H1 (cell line): Measurements from ENCODE around the gene RSPO1. TPM values are rescaled to one million over a fixed set of nuclear protein-coding genes. Genes with fewer than 3 reads are reported as not detected.

ENCODE experiments used
- CTCF ChIA-PET: fragments of 300-600 bp; sonication (Branson Sonifier 250); formaldehyde crosslinking; loops from one replicate; lab custom pipeline; 2021; ENCODE audit not compliant: partially characterized antibody; lab: Charles Lee
- POLR2A ChIA-PET: fragments of 300-600 bp; sonication (Branson Sonifier 250); formaldehyde crosslinking; loops from one replicate; lab custom pipeline; 2021; ENCODE audit warnings: inconsistent platforms; ENCODE audit not compliant: partially characterized antibody; lab: Charles Lee
- DNase-seq, 2 experiments: peaks; one replicate each; pipeline versions ENCODE4 v3.0.0 to v3.0.0-alpha.2; 2010 to 2022; ENCODE audit warnings: low spot score in 2 of 2, low read depth in 1 of 2, mixed read lengths in 1 of 2
- FAIRE-seq: peaks from 2 replicates; lab custom pipeline; 2011; peaks lifted over from hg19 to GRCh38; lab: Jason Lieb, UNC
- H2AFZ ChIP-seq: 2 replicates; pipeline ENCODE4 v1.8.1; 2012; ENCODE audit warnings: low read length, inconsistent platforms
- H2AK5ac ChIP-seq: 2 replicates; pipeline ENCODE4 v1.6.1; 2013; ENCODE audit warnings: low read depth, low read length
- H2BK120ac ChIP-seq: replicated peaks from 2 replicates; pipeline ENCODE3; 2013; ENCODE audit warnings: low read depth, low read length, inconsistent platforms
- H2BK12ac ChIP-seq: 2 replicates; pipeline ENCODE4 v1.6.1; 2013; ENCODE audit warnings: low read depth, low read length
- H2BK15ac ChIP-seq: 2 replicates; pipeline ENCODE4 v1.6.1; 2013; ENCODE audit warnings: low read length
- H2BK20ac ChIP-seq: 2 replicates; pipeline ENCODE4 v1.6.1; 2013; ENCODE audit warnings: low read length
- H2BK5ac ChIP-seq: 2 replicates; pipeline ENCODE4 v1.6.1; 2013; ENCODE audit warnings: low read depth, low read length
- H3K14ac ChIP-seq: 2 replicates; pipeline ENCODE4 v1.6.1; 2013; ENCODE audit warnings: inconsistent platforms; ENCODE audit not compliant: insufficient read length
- H3K18ac ChIP-seq: 2 replicates; pipeline ENCODE4 v1.6.1; 2013; ENCODE audit warnings: low read length; ENCODE audit errors: extremely low read depth
- H3K23ac ChIP-seq: 2 replicates; pipeline ENCODE4 v1.6.1; 2013; ENCODE audit warnings: inconsistent platforms; ENCODE audit not compliant: insufficient read length
- H3K23me2 ChIP-seq: 2 replicates; pipeline ENCODE4 v1.6.1; 2013; ENCODE audit warnings: low read depth, low read length
- H3K27ac ChIP-seq: 2 replicates; pipeline ENCODE4 v1.6.1; 2011; ENCODE audit warnings: low read depth, low read length, inconsistent platforms
- H3K27me3 ChIP-seq, 4 experiments: replicated peaks in 1 of 4; 1 replicate in 1 of 4; 2 replicates in 3 of 4; pipeline versions ENCODE4 v1.6.1 to v1.8.1; 2011 to 2013; ENCODE audit warnings: low read length in 3 of 4, mild to moderate bottlenecking in 3 of 4, inconsistent platforms in 2 of 4, mixed read lengths in 2 of 4, moderate library complexity in 1 of 4; ENCODE audit not compliant: control insufficient read depth in 3 of 4, insufficient read depth in 3 of 4; ENCODE audit errors: extremely low read depth in 1 of 4
- H3K36me3 ChIP-seq, 4 experiments: 2 replicates each; pipeline versions ENCODE4 v1.6.1 to v1.8.1; 2011 to 2013; ENCODE audit warnings: mild to moderate bottlenecking in 4 of 4, low read length in 3 of 4, moderate library complexity in 2 of 4, control low read depth in 1 of 4, inconsistent platforms in 1 of 4; ENCODE audit not compliant: insufficient read depth in 4 of 4, control insufficient read depth in 2 of 4
- H3K4ac ChIP-seq: replicated peaks from 2 replicates; pipeline ENCODE3; 2013; ENCODE audit warnings: low read length, low read depth, mixed read lengths, inconsistent platforms; ENCODE audit not compliant: insufficient read length
- H3K4me1 ChIP-seq, 4 experiments: replicated peaks in 1 of 4; 1 replicate in 1 of 4; 2 replicates in 3 of 4; pipeline versions ENCODE4 v1.6.1 to v1.8.1; 2011 to 2013; ENCODE audit warnings: low read length in 3 of 4, inconsistent platforms in 2 of 4, mixed read lengths in 1 of 4; ENCODE audit not compliant: insufficient read depth in 4 of 4, control insufficient read depth in 3 of 4
- H3K4me2 ChIP-seq, 2 experiments: 2 replicates each; pipeline versions ENCODE4 v1.6.1 to v1.8.1; 2011 to 2013; ENCODE audit warnings: low read depth in 2 of 2, low read length in 2 of 2, control low read depth in 1 of 2, inconsistent platforms in 1 of 2, mild to moderate bottlenecking in 1 of 2; ENCODE audit not compliant: insufficient read depth in 1 of 2
- H3K4me3 ChIP-seq, 4 experiments: fragments of 200-600, 300-600 bp in 1 of 4; sonication (generic), shearing (Covaris generic), sonication (Bioruptor Twin) in 1 of 4; 2 replicates each; pipeline versions ENCODE4 v1.5.1 to v1.8.1; 2011 to 2016; ENCODE audit warnings: low read length in 4 of 4, low read depth in 3 of 4, control low read depth in 2 of 4, inconsistent platforms in 2 of 4, mild to moderate bottlenecking in 2 of 4, mixed read lengths in 1 of 4, moderate library complexity in 1 of 4; ENCODE audit not compliant: insufficient read depth in 2 of 4; ENCODE audit errors: extremely low read depth in 1 of 4
- H3K56ac ChIP-seq: replicated peaks from 2 replicates; pipeline ENCODE3; 2013; ENCODE audit warnings: low read depth, mild to moderate bottlenecking, mixed read lengths, low read length, inconsistent platforms; ENCODE audit not compliant: insufficient read length
- H3K79me1 ChIP-seq: 2 replicates; pipeline ENCODE4 v1.6.1; 2013; ENCODE audit warnings: low read depth, low read length, control low read depth
- H3K79me2 ChIP-seq, 2 experiments: 2 replicates each; pipeline versions ENCODE4 v1.6.1 to v1.8.1; 2012 to 2013; ENCODE audit warnings: low read length in 2 of 2, mild to moderate bottlenecking in 2 of 2, inconsistent platforms in 1 of 2; ENCODE audit not compliant: insufficient read depth in 2 of 2, control insufficient read depth in 1 of 2
- H3K9ac ChIP-seq, 4 experiments: replicated peaks in 1 of 4; 1 replicate in 1 of 4; 2 replicates in 3 of 4; pipeline versions ENCODE4 v1.6.1 to v1.8.1; 2011 to 2013; ENCODE audit warnings: low read depth in 3 of 4, low read length in 3 of 4, control low read depth in 2 of 4, mild to moderate bottlenecking in 2 of 4, moderate library complexity in 2 of 4, inconsistent platforms in 1 of 4; ENCODE audit errors: extremely low read depth in 1 of 4
- H3K9me3 ChIP-seq, 2 experiments: 2 replicates each; pipeline versions ENCODE4 v1.6.1 to v1.8.1; 2012 to 2013; ENCODE audit warnings: mild to moderate bottlenecking in 2 of 2, moderate library complexity in 2 of 2, control low read depth in 1 of 2, inconsistent platforms in 1 of 2, low read depth in 1 of 2, low read length in 1 of 2, mixed read lengths in 1 of 2; ENCODE audit not compliant: insufficient read depth in 2 of 2
- H4K20me1 ChIP-seq, 2 experiments: replicated peaks in 1 of 2; 2 replicates each; pipeline versions ENCODE3 to v1.8.1; 2011 to 2013; ENCODE audit warnings: inconsistent platforms in 2 of 2, low read length in 2 of 2, mild to moderate bottlenecking in 1 of 2; ENCODE audit not compliant: insufficient read depth in 2 of 2, control insufficient read depth in 1 of 2
- H4K5ac ChIP-seq: 2 replicates; pipeline ENCODE4 v1.6.1; 2013; ENCODE audit warnings: low read length, low read depth, mixed read lengths, inconsistent platforms; ENCODE audit not compliant: insufficient read length
- H4K8ac ChIP-seq: 2 replicates; pipeline ENCODE4 v1.8.0; 2013; ENCODE audit warnings: mild to moderate bottlenecking, moderate library complexity, low read length, inconsistent platforms; ENCODE audit not compliant: insufficient read depth; ENCODE audit errors: extremely low read depth
- H4K91ac ChIP-seq: replicated peaks from 2 replicates; pipeline ENCODE3; 2013; ENCODE audit warnings: low read length, mixed read lengths, inconsistent platforms; ENCODE audit not compliant: insufficient read length
- CREB1 ChIP-seq: IDR thresholded peaks from 2 replicates; pipeline ENCODE4 v1.6.1; 2012; ENCODE audit warnings: inconsistent platforms
- FOSL1 ChIP-seq: IDR thresholded peaks from 2 replicates; pipeline ENCODE4 v1.6.1; 2011; ENCODE audit warnings: mild to moderate bottlenecking, low read depth, low read length, moderate library complexity; ENCODE audit not compliant: insufficient read depth
- GTF2F1 ChIP-seq: IDR thresholded peaks from 2 replicates; pipeline ENCODE4 v1.6.1; 2012; ENCODE audit warnings: low read depth, low read length, improper control_type of control experiment, borderline replicate concordance
- KDM4A ChIP-seq: IDR thresholded peaks from one replicate; pipeline ENCODE4 v1.7.1; 2012; ENCODE audit warnings: low read depth, mild to moderate bottlenecking, moderate library complexity, low read length, inconsistent platforms; ENCODE audit not compliant: severe bottlenecking
- KDM5A ChIP-seq: fragments of 200-600 bp; IDR thresholded peaks from 2 replicates; pipeline ENCODE4 v1.7.1; 2012; ENCODE audit warnings: mild to moderate bottlenecking, low read length, inconsistent platforms, mixed read lengths
- MAFK ChIP-seq: IDR thresholded peaks from 2 replicates; pipeline ENCODE4 v1.6.1; 2012; ENCODE audit warnings: low read depth, mild to moderate bottlenecking, improper control_type of control experiment, low read length
- POLR2A ChIP-seq, 2 experiments: IDR thresholded peaks; 1 replicate in 1 of 2; 2 replicates in 1 of 2; pipeline ENCODE4 v1.6.1; 2011; ENCODE audit warnings: low read depth in 2 of 2, low read length in 2 of 2, mild to moderate bottlenecking in 2 of 2; ENCODE audit errors: control extremely low read depth in 1 of 2
- POU5F1 ChIP-seq: IDR thresholded peaks from 2 replicates; pipeline ENCODE4 v1.6.1; 2011; ENCODE audit warnings: low read depth, mild to moderate bottlenecking, low read length, moderate library complexity
- RAD21 ChIP-seq, 2 experiments: IDR thresholded peaks in 1 of 2; conservative IDR thresholded peaks in 1 of 2; 2 replicates each; pipeline ENCODE4 v1.6.1; 2011; ENCODE audit warnings: low read depth in 2 of 2, low read length in 2 of 2, improper control_type of control experiment in 1 of 2, inconsistent platforms in 1 of 2, mild to moderate bottlenecking in 1 of 2, moderate library complexity in 1 of 2
- RNF2 ChIP-seq: fragments of 200-900, 300-1000 bp; sonication (generic); IDR thresholded peaks from 2 replicates; pipeline ENCODE4 v1.7.1; 2016; ENCODE audit warnings: borderline replicate concordance, low read depth, mild to moderate bottlenecking, antibody characterized with exemption, low read length; ENCODE audit not compliant: poor library complexity, severe bottlenecking; ENCODE audit errors: missing control alignments
- RXRA ChIP-seq: IDR thresholded peaks from 2 replicates; pipeline ENCODE4 v1.6.1; 2011; ENCODE audit warnings: low read depth, mild to moderate bottlenecking, low read length, moderate library complexity; ENCODE audit not compliant: insufficient read depth
- SP1 ChIP-seq: IDR thresholded peaks from 2 replicates; pipeline ENCODE4 v1.6.1; 2011; ENCODE audit warnings: low read depth, low read length
- TBP ChIP-seq: IDR thresholded peaks from 2 replicates; pipeline ENCODE4 v1.6.1; 2011; ENCODE audit warnings: low read depth, low read length, improper control_type of control experiment
- TEAD4 ChIP-seq: IDR thresholded peaks from 2 replicates; pipeline ENCODE4 v1.6.1; 2012; ENCODE audit warnings: low read depth, low read length, inconsistent platforms, mixed read lengths
- WGBS, 2 experiments: shearing (Covaris generic) in 1 of 2; methylation state at CpG; one replicate each; pipeline versions ENCODE4 v1.1.6 to v1.1.7; 2013 to 2015; ENCODE audit warnings: low lambda C conversion rate in 2 of 2, mixed read lengths in 2 of 2, inconsistent platforms in 1 of 2, low coverage in 1 of 2, missing lambda C conversion rate in 1 of 2; ENCODE audit not compliant: insufficient replicate concordance in 2 of 2, insufficient coverage in 1 of 2, insufficient read length in 1 of 2; ENCODE audit errors: extremely low coverage in 1 of 2, missing lambda C conversion rate in 1 of 2; 5-methylcytosine and 5-hydroxymethylcytosine counted together
- polyA plus RNA-seq, 7 experiments: library from polyadenylated mRNA; depleted of rRNA in 3 of 7; stranded (reverse) in 5 of 7; unstranded in 2 of 7; fragments of >200 nt in 5 of 7; fragments of 200-250 nt in 2 of 7; gene quantifications; 1 replicate in 5 of 7; 2 replicates in 1 of 7; 4 replicates in 1 of 7; pipeline versions ENCODE4 v1.2.1 to v1.2.3, GENCODE V29; 2011 to 2013; ENCODE audit warnings: missing spikeins in 2 of 7, mixed read lengths in 2 of 7
- total RNA-seq: library from RNA; stranded (reverse); fragmentation: NEBNext Ultra II Directional; extraction: Animal tissue kit (Norgen Biotek cat#: 25700); gene quantifications from 2 replicates; pipeline ENCODE4 v1.2.1, GENCODE V29; 2021
- TF ChIP-seq, protein P1 (sequence below): IDR thresholded peaks from 2 replicates; pipeline ENCODE4 v1.6.1; 2012; ENCODE audit warnings: inconsistent platforms

The RSPO1 gene
- total and polyA plus RNA-seq, 2 of the 8 experiments (the other 6 are each of a cell fraction or from before 2014, with no cell fraction given) = 0.39 TPM; not detected in 1

GRCh38 chr1:37656026-37656425 is 21.3 kb upstream of the RSPO1 start:
- H3K23me2 ChIP-seq = no peaks in the 10 kb centered on the region; the same call in 1 of the 2 replicates
- peaks cover 0 to 11% (median 7%) of the 10 kb centered on the region in 4 experiments; a peak in 6 of 7 replicates for H3K4me1 ChIP-seq
- H4K91ac ChIP-seq = no peak overlapping the region
- no peak overlapping the region for H4K5ac ChIP-seq
- no peaks in the 10 kb centered on the region for H3K79me2 ChIP-seq
- CTCF ChIA-PET = interaction anchor here (0.6 to 2.3 kb wide), 10 partner anchors 8 to 1637 kb away, joined by 3 to 10 read pairs (median 3); no protein-coding TSS in a partner anchor
- no peak overlapping the region for H3K18ac ChIP-seq
- H2BK5ac ChIP-seq = no peak overlapping the region
- no peak for FAIRE-seq
- no peak overlapping the region for H2BK12ac ChIP-seq
- no peak overlapping the region for H3K4me2 ChIP-seq
- no peak overlapping the region for H2BK15ac ChIP-seq
- no peak overlapping the region for H3K4me3 ChIP-seq
- H4K8ac ChIP-seq = no peak overlapping the region
- H2BK120ac ChIP-seq = no peak overlapping the region
- H2AK5ac ChIP-seq = no peak overlapping the region
- H3K27me3 ChIP-seq = peaks cover 0 to 3% (median 3%) of the 10 kb centered on the region in 4 experiments; a peak in 3 of 7 replicates
- H3K36me3 ChIP-seq = no peaks in the 10 kb centered on the region
- no peak overlapping the region for H3K23ac ChIP-seq
- 82% methylated on average over 7 of the region's 7 CpGs; no CpG with 5 or more reads in 1 of the 2 experiments for WGBS, 2 experiments
- H3K9me3 ChIP-seq = no peaks in the 10 kb centered on the region
- no peak overlapping the region for H3K14ac ChIP-seq
- H4K20me1 ChIP-seq = no peaks in the 10 kb centered on the region
- H3K9ac ChIP-seq = no peak overlapping the region
- H3K56ac ChIP-seq = no peak overlapping the region
- POLR2A ChIA-PET = no interaction called here
- no peak for DNase-seq
- H2AFZ ChIP-seq = no peak overlapping the region
- H3K79me1 ChIP-seq = no peaks in the 10 kb centered on the region
- H2BK20ac ChIP-seq = no peak overlapping the region
- H3K4ac ChIP-seq = no peak overlapping the region
- H3K27ac ChIP-seq = no peak overlapping the region
- no peak for TF ChIP-seq MAFK
- no peak for TF ChIP-seq POU5F1
- TF ChIP-seq KDM4A = no peak
- no peak for TF ChIP-seq SP1
- TF ChIP-seq RXRA = no peak
- TF ChIP-seq TBP = no peak
- TF ChIP-seq FOSL1 = no peak
- no peak for TF ChIP-seq TEAD4
- no peak for TF ChIP-seq GTF2F1
- TF ChIP-seq, protein P1, sequence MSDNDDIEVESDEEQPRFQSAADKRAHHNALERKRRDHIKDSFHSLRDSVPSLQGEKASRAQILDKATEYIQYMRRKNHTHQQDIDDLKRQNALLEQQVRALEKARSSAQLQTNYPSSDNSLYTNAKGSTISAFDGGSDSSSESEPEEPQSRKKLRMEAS = no peak
- no peak for TF ChIP-seq RNF2
- TF ChIP-seq CREB1 = no peak
- TF ChIP-seq POLR2A (IDR thresholded peaks at IDR 0.05; ENCODE audit: control extremely low read depth in 1 of 2, low read depth in 2 of 2, low read length in 2 of 2) = no peak
- TF ChIP-seq KDM5A = no peak
- TF ChIP-seq RAD21 (IDR thresholded peaks at IDR 0.05 in 1 of 2, conservative IDR thresholded peaks at IDR 0.05 in 1 of 2; ENCODE audit: low read depth in 2 of 2, low read length in 2 of 2) = no peak
